NT2/D1 (cell line): ENCODE data around the gene EXT2.

Experiments used
- SUZ12 ChIP-seq: IDR thresholded peaks from 2 replicates; pipeline ENCODE4 v1.6.1; 2011; ENCODE audit not compliant: insufficient read length, insufficient read depth; ENCODE audit errors: extremely low read depth
- YY1 ChIP-seq: IDR thresholded peaks from 2 replicates; pipeline ENCODE4 v1.6.1; 2011; ENCODE audit not compliant: insufficient read length, insufficient read depth
- ZNF274 ChIP-seq: IDR thresholded peaks from 2 replicates; pipeline ENCODE4 v1.6.1; 2011; ENCODE audit warnings: mild to moderate bottlenecking, low read depth, low read length

GRCh38 chr11:44219830-44220796, 124.6 kb downstream of the EXT2 start:
- TF ChIP-seq YY1 = no peak
- TF ChIP-seq SUZ12 = no peak
- no peak for TF ChIP-seq ZNF274
